Activated CD4-positive, alpha-beta memory T cell treated with anti-CD3 and anti-CD28 coated beads for 36 hours (primary cell): ENCODE data around the gene DNPEP. TPM values are rescaled to one million over a fixed set of nuclear protein-coding genes. Genes with fewer than 3 reads are reported as not detected.
"Not testable (repeated sequence)": the region's sequence is repeated elsewhere in the genome, so short reads cannot be mapped to it uniquely, and the experiment has no call there.

Experiments used
- CTCF ChIA-PET: fragments of 350-600 bp; sonication (Branson Sonifier 250); formaldehyde crosslinking; loops from one replicate; lab custom pipeline; 2021; ENCODE audit warnings: antibody characterized with exemption, inconsistent platforms; lab: Charles Lee
- POLR2A ChIA-PET: fragments of 350-600 bp; sonication (Branson Sonifier 250); formaldehyde crosslinking; loops from one replicate; lab custom pipeline; 2021; ENCODE audit warnings: antibody characterized with exemption; lab: Charles Lee
- DNase-seq: peaks from one replicate; pipeline ENCODE4 v3.0.0-alpha.2; 2020
- H3K27ac Mint-ChIP-seq: one replicate; pipeline ENCODE4 v1.8.0; 2021; ENCODE audit warnings: mixed read lengths
- H3K27me3 Mint-ChIP-seq: one replicate; pipeline ENCODE4 v1.8.0; 2021; ENCODE audit warnings: mixed read lengths
- H3K36me3 Mint-ChIP-seq: one replicate; pipeline ENCODE4 v1.8.0; 2021; ENCODE audit warnings: mixed read lengths
- H3K4me1 Mint-ChIP-seq: one replicate; pipeline ENCODE4 v1.8.0; 2021; ENCODE audit warnings: low read depth, mixed read lengths
- H3K4me3 Mint-ChIP-seq: one replicate; pipeline ENCODE4 v1.8.0; 2021; ENCODE audit warnings: mild to moderate bottlenecking, mixed read lengths
- H3K9me3 Mint-ChIP-seq: one replicate; pipeline ENCODE4 v1.8.0; 2021; ENCODE audit warnings: mixed read lengths
- intact Hi-C: fragments of 100-400 bp; cut with micrococcal nuclease; formaldehyde crosslinking; loops from one replicate; pipeline ENCODE4 v1.15.1; 2023
- total RNA-seq, 2 experiments: library from RNA; stranded (reverse); gene quantifications; one replicate each; pipeline ENCODE4 v1.2.3, GENCODE V29; 2021

The DNPEP gene
- total RNA-seq, 2 experiments from 2014 or later: 71.6 to 74.2 TPM

DNA sequence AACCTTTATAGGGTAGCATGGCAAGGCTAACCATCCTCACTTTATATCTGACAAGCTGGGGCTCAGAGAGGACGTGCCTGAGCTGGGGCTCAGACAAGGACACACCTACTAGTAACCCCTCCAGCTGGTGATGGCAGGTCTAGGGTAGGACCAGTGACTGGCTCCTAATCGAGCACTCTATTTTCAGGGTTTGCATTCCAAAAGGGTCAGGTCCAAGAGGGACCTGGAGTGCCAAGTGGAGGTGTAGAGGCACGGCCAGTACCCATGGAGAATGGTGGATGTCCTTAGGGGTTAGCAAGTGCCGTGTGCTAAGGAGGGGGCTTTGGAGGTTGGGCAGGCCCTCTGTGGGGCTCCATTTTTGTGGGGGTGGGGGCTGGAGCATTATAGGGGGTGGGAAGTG is 29.2 kb upstream of the DNPEP start:
- H3K27me3 Mint-ChIP-seq: peaks cover 34% of the 10 kb centered on the region

DNA sequence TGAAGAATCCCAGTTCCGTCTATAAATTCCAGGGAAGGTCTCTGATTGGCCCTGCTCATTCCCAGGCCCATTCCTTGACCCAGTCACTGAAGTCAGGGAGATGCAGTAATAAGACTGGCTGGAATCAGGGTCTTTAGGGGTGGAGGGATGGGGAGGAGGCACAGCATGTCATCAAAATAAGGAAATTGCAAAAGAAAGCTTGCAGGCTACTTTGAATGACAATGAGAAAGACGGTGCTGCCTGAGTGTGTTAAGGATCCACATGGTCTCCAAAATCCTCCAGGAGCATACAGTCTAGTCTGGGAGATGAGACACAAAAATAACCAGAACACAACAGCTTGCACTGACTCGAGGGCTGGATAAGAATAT is 28.5 kb upstream of the DNPEP start:
- ChIA-PET POLR2A (no interaction called here), CTCF (interaction anchor here (1.0 to 1.9 kb wide), 4 partner anchors 13 to 114 kb away, joined by 3 to 8 read pairs (median 4); no protein-coding TSS in a partner anchor)
- intact Hi-C loops: no loop called here
- Mint-ChIP-seq H3K4me1 (peaks cover 2% of the 10 kb centered on the region), H3K4me3 (no peak overlapping the region), H3K36me3 (peaks cover 1% of the 10 kb centered on the region), H3K9me3 (peaks cover 5% of the 10 kb centered on the region), H3K27me3 (peaks cover 31% of the 10 kb centered on the region), H3K27ac (no peak overlapping the region)
- no peak for DNase-seq

More for the DNA sequence above, 29.2 kb upstream of the DNPEP start:
- no peak overlapping the region for H3K27ac Mint-ChIP-seq
- peaks cover 5% of the 10 kb centered on the region for H3K9me3 Mint-ChIP-seq
- no peaks in the 10 kb centered on the region for H3K36me3 Mint-ChIP-seq
- ChIA-PET POLR2A (no interaction called here), CTCF (interaction anchor here (0.6 to 1.9 kb wide), 5 partner anchors 13 to 125 kb away, joined by 3 to 8 read pairs (median 4); no protein-coding TSS in a partner anchor)
- H3K4me1 Mint-ChIP-seq: peaks cover 2% of the 10 kb centered on the region
- intact Hi-C loops: no loop called here
- no peak for DNase-seq
- no peak overlapping the region for H3K4me3 Mint-ChIP-seq

DNA sequence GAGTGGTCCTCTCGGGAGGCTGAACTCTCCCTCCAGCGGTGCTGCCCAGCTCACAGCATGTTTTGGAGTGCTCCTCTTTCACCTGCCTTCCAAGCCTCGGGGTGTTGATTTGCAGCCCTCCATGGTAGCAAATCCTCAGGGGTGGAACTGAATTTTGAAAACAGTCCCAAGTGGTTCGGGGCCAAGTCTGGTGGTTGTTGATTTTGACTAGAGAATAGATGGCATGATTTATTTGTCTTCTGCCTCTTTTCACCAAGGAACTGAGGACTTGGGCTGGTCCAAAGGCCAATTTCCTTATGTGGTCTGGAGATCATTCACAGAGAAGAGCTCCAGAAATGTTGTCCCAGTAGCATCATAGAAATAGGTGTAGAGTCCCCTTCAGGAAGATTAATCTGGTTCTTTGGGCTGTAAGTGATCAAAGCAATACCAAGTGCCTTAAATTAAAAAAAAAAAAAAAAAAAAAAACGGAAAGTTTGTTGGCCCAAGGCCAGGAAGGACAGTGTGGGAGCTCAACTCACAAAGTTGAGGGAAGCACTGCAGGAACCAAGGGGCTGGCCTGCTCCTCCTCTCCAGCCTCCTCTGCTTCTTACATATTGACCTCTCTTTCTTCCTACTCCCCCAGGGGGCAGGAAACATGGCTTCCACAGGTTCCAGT is 28.0 kb upstream of the DNPEP start:
- Mint-ChIP-seq H3K36me3 (peaks cover 1% of the 10 kb centered on the region), H3K4me3 (no peak overlapping the region), H3K9me3 (peaks cover 5% of the 10 kb centered on the region), H3K27ac (no peak overlapping the region), H3K27me3 (peaks cover 28% of the 10 kb centered on the region), H3K4me1 (peaks cover 2% of the 10 kb centered on the region)
- CTCF ChIA-PET: interaction anchor here (1.1 to 1.9 kb wide), 2 partner anchors 12 to 44 kb away, joined by 5 to 8 read pairs; no protein-coding TSS in a partner anchor
- DNase-seq: no peak
- POLR2A ChIA-PET: no interaction called here
- intact Hi-C loops: no loop called here

DNA sequence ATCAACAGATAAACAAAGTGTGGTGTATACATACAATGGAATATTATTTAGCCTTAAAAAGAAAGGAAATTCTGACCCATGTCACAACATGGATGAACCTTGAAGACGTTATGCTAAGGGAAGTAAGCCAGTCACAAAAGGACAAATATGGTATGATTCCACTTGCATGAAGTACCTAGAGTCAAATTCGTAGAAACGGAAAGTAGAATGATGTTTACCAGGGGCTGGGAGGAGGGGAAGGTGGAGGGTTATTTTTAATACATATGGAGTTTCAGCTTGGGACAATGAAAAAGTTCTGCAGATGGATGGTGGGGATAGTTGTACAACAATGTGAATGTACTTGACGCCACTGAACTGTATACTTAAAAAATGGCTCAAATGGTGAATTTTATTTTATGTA is 27.1 kb upstream of the DNPEP start:
- Mint-ChIP-seq H3K36me3 (peaks cover 1% of the 10 kb centered on the region), H3K27ac (no peak overlapping the region), H3K4me3 (no peak overlapping the region), H3K27me3 (peaks cover 19% of the 10 kb centered on the region), H3K9me3 (peaks cover 5% of the 10 kb centered on the region), H3K4me1 (peaks cover 2% of the 10 kb centered on the region)
- intact Hi-C loops: no loop called here
- POLR2A ChIA-PET: no interaction called here
- no peak for DNase-seq
- CTCF ChIA-PET: no interaction called here

DNA sequence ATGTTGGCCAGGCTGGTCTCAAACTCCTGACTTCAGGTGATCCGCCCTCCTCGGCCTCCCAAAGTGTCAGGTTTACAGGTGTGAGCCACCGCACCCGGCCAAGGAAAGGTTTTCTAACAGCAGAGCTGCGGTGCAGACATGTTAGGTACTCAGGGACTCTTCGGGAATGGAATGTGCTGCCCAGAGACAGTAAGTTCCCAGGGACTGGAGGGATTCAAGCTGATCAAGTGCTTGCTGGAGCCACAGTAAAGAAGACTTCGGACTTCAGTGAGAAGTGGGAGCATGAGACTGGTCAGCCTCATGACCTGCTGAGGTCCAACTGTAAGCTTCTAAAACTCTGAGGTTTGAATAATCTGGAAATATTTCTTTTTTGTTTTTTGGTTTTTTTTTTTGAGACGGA is 22.7 kb upstream of the DNPEP start:
- intact Hi-C loops: no loop called here
- ChIA-PET CTCF (interaction anchor here (0.8 to 1.1 kb wide), 2 partner anchors 85 to 120 kb away, joined by 3 read pairs; no protein-coding TSS in a partner anchor), POLR2A (no interaction called here)
- Mint-ChIP-seq H3K4me1 (no peaks in the 10 kb centered on the region), H3K27ac (no peak overlapping the region), H3K9me3 (peaks cover 5% of the 10 kb centered on the region), H3K36me3 (peaks cover 1% of the 10 kb centered on the region), H3K27me3 (peaks cover 14% of the 10 kb centered on the region), H3K4me3 (no peak overlapping the region)
- no peak for DNase-seq

DNA sequence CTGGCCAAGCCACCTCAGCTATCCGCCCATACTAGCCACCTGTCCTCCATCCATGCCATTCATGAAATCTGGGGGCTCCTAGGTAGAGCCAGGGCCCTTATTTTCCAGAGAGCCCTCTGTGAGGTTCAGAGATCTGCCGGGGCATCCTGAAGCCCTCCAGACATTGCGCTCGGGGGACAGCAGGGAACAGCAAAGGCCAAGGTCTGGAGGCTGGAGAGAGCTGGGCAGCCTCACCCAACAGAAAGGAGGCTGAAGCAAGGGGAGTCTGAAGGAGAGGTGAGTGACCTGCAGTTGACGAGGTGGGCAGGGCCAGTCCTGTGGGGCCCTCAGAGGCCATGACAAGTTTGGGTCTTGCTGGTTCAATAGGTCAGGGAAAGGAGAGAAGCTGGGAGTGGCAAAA is 21.9 kb upstream of the DNPEP start:
- intact Hi-C loops: no loop called here
- H3K4me1 Mint-ChIP-seq: no peaks in the 10 kb centered on the region
- DNase-seq: no peak
- H3K9me3 Mint-ChIP-seq: peaks cover 5% of the 10 kb centered on the region
- POLR2A ChIA-PET: no interaction called here
- H3K4me3 Mint-ChIP-seq: no peak overlapping the region
- H3K27ac Mint-ChIP-seq: no peak overlapping the region
- CTCF ChIA-PET: no interaction called here
- peaks cover 1% of the 10 kb centered on the region for H3K36me3 Mint-ChIP-seq
- peaks cover 12% of the 10 kb centered on the region for H3K27me3 Mint-ChIP-seq

DNA sequence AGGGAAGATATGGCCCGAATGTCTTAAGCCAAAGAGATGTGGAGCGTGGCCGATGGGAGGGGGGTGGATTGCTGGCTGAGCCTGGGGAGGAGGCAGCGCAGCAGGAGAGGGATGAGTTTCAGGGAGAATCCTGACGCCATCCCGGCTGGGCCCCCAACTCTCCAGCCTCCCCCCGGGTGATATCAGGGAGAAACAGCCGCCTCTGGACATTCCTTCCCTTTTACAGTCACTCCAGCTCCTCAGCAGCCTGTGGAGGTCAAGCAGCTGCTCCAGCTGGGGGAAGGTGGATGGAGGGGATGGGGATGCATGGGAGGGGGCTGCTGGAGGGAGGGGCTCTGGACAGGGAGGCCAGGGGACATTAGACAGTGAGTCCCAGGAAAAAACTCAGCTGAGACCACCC is 20.9 kb upstream of the DNPEP start:
- ChIA-PET POLR2A (no interaction called here), CTCF (interaction anchor here (1.9 kb wide), 1 partner anchor 121 kb away, joined by 7 read pairs; no protein-coding TSS in a partner anchor)
- H3K9me3 Mint-ChIP-seq: peaks cover 5% of the 10 kb centered on the region
- peaks cover 1% of the 10 kb centered on the region for H3K36me3 Mint-ChIP-seq
- DNase-seq: no peak
- intact Hi-C loops: no loop called here
- peaks cover 11% of the 10 kb centered on the region for H3K27me3 Mint-ChIP-seq
- no peak overlapping the region for H3K27ac Mint-ChIP-seq
- no peak overlapping the region for H3K4me3 Mint-ChIP-seq
- H3K4me1 Mint-ChIP-seq: no peaks in the 10 kb centered on the region

DNA sequence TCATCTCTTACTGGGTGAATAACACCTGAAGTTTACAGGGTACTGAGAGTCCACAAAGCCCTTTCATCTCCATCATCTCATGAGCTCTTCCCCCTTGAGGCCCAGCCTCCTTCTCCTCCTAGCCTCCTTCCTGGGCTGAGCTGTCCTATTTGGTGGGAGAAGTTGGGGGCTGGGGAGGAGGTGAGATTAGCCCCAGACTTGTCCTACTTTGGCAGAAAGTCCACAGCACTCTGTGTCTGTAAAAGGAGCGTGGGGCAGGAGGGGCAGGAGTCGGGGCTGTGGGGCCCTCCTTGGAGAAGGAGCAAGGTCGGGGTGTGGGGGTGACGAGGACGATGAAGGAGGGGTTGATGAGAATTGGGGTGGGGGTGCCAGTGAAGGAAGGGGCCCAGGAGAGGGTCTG is 20.5 kb upstream of the DNPEP start:
- H3K9me3 Mint-ChIP-seq: peaks cover 5% of the 10 kb centered on the region
- CTCF ChIA-PET: interaction anchor here (1.9 kb wide), 1 partner anchor 121 kb away, joined by 7 read pairs; no protein-coding TSS in a partner anchor
- H3K36me3 Mint-ChIP-seq: peaks cover 1% of the 10 kb centered on the region
- DNase-seq: no peak
- H3K4me3 Mint-ChIP-seq: no peak overlapping the region
- intact Hi-C loops: no loop called here
- no peaks in the 10 kb centered on the region for H3K4me1 Mint-ChIP-seq
- H3K27me3 Mint-ChIP-seq: peaks cover 13% of the 10 kb centered on the region
- POLR2A ChIA-PET: no interaction called here
- no peak overlapping the region for H3K27ac Mint-ChIP-seq

DNA sequence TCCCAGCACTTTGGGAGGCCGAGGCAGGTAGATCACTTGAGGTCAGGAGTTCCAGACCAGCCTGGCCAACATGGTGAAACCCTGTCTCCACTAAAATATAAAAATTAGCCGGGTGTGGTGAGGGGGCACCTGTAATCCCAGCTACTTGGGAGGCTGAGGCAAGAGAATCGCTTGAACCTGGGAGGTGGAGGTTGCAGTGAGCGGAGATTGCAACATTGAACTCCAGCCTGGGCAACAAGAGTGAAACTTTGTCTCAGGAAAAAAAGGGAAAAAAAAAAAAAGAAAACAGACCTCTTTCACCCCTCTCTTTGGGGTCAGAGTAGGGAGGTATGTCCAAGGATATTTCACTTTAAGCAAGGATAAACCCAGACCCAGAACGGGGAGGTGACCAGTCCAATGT is 19.6 kb upstream of the DNPEP start:
- H3K27ac Mint-ChIP-seq, DNase-seq, H3K9me3 Mint-ChIP-seq, intact Hi-C loops, H3K4me3 Mint-ChIP-seq, H3K27me3 Mint-ChIP-seq, H3K4me1 Mint-ChIP-seq, POLR2A ChIA-PET, H3K36me3 Mint-ChIP-seq: not testable (repeated sequence)
- CTCF ChIA-PET: interaction anchor here (1.9 kb wide), 1 partner anchor 122 kb away, joined by 7 read pairs; no protein-coding TSS in a partner anchor

DNA sequence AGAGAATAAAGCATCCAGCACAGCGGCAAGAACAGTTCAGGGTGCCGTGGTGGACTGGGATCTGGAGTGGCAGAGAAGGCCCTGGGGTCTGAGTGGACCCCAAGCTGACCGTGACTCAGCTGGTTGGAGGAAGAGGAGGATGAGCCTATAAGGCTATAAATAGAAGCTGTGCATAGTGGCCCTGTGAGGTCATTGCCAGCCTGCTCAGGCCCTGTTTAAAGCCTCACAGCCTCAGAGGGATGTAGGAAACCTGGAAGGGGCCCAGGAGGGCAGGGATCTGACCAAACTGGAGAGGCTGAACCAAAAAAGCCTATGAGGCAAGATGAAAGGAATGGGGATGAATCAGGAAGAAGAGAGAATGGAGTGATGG is 19.1 kb upstream of the DNPEP start:
- DNase-seq: no peak
- no peaks in the 10 kb centered on the region for H3K9me3 Mint-ChIP-seq
- ChIA-PET CTCF (interaction anchor here (1.9 kb wide), 1 partner anchor 123 kb away, joined by 7 read pairs; no protein-coding TSS in a partner anchor), POLR2A (no interaction called here)
- H3K27me3 Mint-ChIP-seq: peaks cover 9% of the 10 kb centered on the region
- intact Hi-C loops: no loop called here
- H3K4me3 Mint-ChIP-seq: no peak overlapping the region
- no peaks in the 10 kb centered on the region for H3K4me1 Mint-ChIP-seq
- H3K27ac Mint-ChIP-seq: no peak overlapping the region
- H3K36me3 Mint-ChIP-seq: peaks cover 1% of the 10 kb centered on the region

DNA sequence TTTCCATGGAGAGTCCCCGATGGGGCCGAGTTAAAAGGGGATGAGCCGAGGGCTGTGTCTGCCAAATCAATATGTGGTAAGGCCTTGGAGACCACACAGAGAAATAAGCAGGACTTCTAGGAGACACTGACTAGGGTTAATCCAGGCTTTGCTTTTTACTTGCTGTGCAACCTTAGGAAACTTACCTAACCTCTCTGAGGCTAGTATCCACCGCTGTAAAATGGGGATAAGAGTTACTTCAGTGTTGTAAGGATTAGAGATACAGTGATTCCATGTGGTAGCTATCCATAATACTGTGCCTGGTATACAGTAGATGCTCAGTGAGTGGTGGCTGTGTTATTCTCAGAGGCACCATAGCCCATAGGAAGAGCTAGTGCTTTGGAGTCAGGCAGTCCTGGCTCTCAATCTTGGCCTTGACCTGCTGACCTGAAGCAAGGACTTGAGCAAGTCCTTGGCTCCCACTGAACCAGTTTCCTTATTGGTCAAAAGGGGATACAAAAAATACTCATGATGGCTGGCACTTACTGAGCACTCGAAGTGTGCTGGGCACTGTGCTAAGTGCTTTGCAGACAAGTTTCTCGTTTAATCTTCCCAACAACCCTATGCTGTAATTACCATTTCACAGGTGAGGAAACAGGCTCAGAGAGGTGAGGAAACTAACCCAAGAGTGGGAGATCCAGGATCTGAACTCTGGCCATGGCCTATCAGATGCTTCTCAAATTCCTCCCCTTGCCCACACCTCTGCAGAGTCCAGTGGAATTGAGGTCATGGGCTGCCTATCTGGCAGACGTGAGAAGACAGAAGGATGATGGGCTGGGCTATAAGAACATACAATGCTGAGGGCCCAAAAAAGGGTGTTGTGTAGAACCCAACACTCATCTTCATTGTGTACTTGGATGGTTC is 18.5 kb upstream of the DNPEP start:
- no peaks in the 10 kb centered on the region for H3K36me3 Mint-ChIP-seq
- H3K27me3 Mint-ChIP-seq: peaks cover 9% of the 10 kb centered on the region
- no peaks in the 10 kb centered on the region for H3K9me3 Mint-ChIP-seq
- intact Hi-C loops: no loop called here
- ChIA-PET POLR2A (no interaction called here), CTCF (interaction anchor here (0.6 to 4.9 kb wide), 2 partner anchors 123 to 124 kb away, joined by 3 to 118 read pairs; no protein-coding TSS in a partner anchor)
- H3K4me3 Mint-ChIP-seq: no peak overlapping the region
- H3K27ac Mint-ChIP-seq: no peak overlapping the region
- no peaks in the 10 kb centered on the region for H3K4me1 Mint-ChIP-seq
- DNase-seq: no peak

DNA sequence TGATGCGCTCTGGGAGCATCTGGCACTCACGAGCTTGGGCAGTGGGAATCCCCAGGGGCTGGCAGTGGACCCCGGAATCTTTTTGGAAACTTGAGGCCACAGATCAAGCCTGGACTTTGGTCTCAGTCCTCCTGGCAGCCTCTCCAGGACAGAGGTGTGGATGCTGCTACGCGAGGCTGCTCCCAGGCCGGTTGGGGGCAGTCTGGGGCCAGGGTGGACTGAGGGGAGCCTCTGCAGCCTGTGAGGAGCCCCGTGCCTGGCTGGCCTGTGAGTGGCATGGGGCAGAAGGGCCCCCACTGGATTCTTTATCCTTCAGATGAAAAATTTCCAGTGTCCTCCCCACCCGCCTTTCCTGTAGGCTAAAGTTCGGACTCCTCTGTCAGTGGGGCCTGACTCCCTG is 17.7 kb upstream of the DNPEP start:
- POLR2A ChIA-PET: no interaction called here
- CTCF ChIA-PET: interaction anchor here (1.1 to 4.9 kb wide), 3 partner anchors 14 to 124 kb away, joined by 3 to 118 read pairs (median 27); a partner anchor contains a TSS
- no peak for DNase-seq
- no peaks in the 10 kb centered on the region for H3K9me3 Mint-ChIP-seq
- H3K27me3 Mint-ChIP-seq: peaks cover 9% of the 10 kb centered on the region
- intact Hi-C loops: no loop called here
- no peak overlapping the region for H3K27ac Mint-ChIP-seq
- H3K4me3 Mint-ChIP-seq: no peak overlapping the region
- no peaks in the 10 kb centered on the region for H3K36me3 Mint-ChIP-seq
- no peaks in the 10 kb centered on the region for H3K4me1 Mint-ChIP-seq
